HUDEP-2 (cell line): ENCODE measurements around the gene FKBP1C.
"Not testable (repeated sequence)": the region's sequence is repeated elsewhere in the genome, so short reads cannot be mapped to it uniquely, and the experiment has no call there.

Experiments used
- DNase-seq, 76 experiments: peaks; one replicate each; lab custom pipeline; 2025; ENCODE audit not compliant: unreplicated experiment in 76 of 76; lab: John Stamatoyannopoulos, UW

Gene FKBP1C

GRCh38 chr6:63211343-63211742, at the start of gene FKBP1C:
Gene FKBP1C (plus strand): TSS chr6:63211469.
- DNase-seq, result not testable (repeated sequence)

DNA sequence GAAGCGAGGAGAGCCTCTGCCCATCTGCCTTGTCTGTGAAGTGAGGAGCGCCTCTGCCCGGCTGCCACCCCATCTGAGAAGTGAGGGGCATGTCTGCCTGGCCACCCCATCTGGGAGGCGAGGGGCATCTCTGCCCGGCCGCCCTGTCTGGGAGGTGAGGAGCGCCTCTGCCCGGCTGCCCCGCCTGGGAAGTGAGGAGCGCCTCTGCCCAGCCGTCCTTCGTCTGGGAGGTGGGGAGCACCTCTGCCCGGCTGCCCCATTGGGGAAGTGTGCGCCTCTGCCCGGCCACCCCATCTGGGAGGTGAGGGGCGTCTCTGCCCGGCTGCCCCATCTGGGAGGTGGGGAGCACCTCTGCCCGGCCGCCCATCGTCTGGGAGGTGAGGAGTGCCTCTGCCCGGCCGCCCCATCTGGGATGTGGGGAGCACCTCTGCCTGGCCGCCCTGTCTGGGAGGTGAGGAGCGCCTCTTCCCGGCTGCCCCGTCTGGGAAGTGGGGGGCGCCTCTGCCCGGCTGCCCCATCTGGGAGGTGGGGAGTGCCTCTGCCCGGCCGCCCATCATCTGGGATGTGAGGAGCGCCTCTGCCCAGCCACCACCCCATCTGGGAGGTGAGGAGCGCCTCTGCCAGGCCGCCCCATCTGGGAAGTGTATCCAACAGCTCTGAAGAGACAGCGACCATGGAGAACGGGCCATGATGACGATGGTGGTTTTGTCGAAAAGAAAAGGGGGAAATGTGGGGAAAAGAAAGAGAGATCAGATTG, 47.0 kb upstream of the FKBP1C start:
- not testable (repeated sequence) for DNase-seq

DNA sequence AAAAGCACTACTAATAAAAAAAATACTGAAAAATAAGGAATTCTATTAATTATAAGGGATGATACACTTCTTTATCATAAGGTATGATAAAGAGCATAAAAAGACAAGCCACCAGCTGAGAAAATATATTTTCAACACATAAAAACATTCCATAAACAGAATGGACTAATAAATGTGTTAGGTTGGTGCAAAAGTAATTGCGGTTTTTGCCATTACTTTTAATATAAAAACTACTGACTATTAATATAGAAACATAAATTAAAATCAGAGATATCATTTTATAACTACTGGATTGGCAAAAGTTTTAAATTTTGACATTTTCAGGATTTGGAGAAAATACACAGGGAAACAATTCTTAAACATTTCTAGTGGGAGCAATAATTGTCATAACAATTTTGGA, 37.1 kb upstream of the FKBP1C start:
- DNase-seq, result no peak

DNA sequence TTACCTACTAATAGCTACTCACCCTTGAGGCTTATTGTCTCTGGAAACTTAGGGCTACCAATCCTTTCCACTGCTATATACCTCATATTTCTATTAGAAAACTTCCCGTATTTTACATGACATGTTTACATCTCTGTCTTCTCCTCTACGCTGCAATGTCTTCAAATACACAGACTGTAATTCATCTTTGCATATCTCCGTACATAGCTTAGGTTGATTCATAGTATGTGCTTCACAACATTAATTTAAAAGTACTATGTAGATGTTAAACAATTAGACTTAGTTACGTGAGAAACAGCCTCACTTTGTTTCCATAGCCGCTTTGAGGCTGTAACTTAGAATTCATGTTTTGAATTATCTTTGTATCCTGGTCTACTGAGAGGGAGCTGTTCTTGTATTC, 35.1 kb upstream of the FKBP1C start:
- DNase-seq, result no peak

GRCh38 chr6:63180367-63180766, 30.9 kb upstream of the FKBP1C start:
- DNase-seq, result no peak

DNA sequence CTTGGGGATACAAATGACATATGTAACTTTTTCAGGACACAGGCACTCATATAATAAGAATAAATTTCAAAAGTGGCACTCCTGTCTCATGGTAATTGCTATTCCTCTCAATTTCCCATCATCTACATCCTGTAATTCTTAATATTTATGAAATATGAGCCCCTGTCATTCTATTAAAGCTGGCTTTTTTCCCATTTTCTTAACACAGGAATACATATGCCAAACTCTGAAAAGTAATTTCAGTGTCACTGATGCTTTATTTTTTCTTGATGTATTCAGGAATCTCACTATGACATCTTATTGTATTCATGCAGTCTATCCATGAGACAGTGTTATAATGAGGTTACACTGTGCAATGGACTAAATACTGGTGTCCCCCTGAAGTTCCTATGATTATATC, 24.3 kb upstream of the FKBP1C start:
- DNase-seq, result no peak

GRCh38 chr6:63188828-63189227, 22.4 kb upstream of the FKBP1C start:
- DNase-seq, result no peak

GRCh38 chr6:63193324-63193723, 17.9 kb upstream of the FKBP1C start:
- no peak for DNase-seq

- DNase-seq, result no peak
These were observed 13.5 kb upstream of the FKBP1C start for GRCh38 chr6:63197741-63198140.

GRCh38 chr6:63213325-63213724, 2.1 kb downstream of the FKBP1C start:
- no peak for DNase-seq

GRCh38 chr6:63214816-63215215, 3.5 kb downstream of the FKBP1C start:
- no peak for DNase-seq

GRCh38 chr6:63224179-63224578, 12.9 kb downstream of the FKBP1C start:
- no peak for DNase-seq

DNA sequence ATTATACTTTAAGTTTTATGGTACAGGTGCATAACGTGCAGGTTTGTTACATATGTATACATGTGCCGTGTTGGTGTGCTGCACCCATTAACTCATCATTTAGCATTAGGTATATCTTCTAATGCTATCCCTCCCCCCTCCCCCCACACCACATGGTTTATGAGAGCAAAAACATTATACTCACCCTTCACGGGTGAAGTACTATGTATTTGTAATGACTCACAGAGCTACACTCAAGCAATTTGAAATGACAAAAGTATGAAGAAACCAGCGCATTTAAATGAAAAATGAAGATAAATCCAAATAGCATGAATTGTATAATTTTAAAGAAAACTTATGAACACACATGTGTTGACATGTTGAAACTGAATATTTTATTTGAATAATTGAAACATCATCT, 14.7 kb downstream of the FKBP1C start:
- DNase-seq, result not testable (repeated sequence)

DNA sequence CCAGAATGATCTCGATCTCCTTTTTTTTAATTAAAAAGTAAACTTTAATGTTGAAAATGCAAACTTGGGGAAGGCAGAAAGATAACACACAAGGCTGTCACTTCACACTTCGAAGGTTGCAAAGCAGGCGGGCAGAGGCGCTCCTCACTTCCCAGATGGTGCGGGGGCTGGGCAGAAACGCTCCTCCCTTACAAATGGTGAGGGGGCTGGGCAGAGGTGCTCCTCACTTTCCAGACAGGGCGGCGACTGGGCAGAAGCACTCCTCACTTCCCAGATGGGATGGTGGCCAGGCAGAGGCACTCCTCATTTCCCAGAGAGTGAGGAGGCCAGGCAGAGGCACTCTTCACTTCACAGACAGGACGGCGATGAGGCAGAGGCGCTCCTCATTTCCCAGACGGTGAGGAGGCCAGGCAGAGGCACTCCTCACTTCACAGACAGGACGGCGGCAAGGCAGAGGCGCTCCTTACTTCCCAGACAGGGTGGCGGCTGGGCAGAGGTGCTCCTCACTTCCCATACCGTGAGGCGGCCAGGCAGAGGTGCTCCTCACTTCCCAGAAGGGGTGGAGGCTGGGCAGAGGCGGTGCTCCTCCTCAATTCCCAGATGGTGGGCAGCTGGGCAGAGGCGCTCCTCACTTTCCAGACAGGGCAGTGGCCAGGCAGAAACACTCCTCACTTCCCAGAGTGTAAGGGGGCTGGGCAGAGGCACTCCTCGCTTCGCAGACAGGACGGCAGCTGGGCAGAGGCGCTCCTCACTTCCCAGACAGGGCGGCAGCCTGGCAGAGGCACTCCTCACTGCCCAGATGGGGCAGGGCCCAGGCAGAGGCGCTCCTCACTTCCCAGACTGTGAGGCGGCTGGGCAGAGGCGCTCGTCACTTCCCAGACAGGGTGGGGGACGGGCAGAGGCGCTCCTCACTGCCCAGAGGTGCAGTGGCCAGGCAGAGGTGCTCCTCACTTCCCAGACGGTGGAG, 16.9 kb downstream of the FKBP1C start:
- not testable (repeated sequence) for DNase-seq

- DNase-seq, result not testable (repeated sequence)
These were observed 18.8 kb downstream of the FKBP1C start for GRCh38 chr6:63230027-63230426.

- not testable (repeated sequence) for DNase-seq
These were observed 19.2 kb downstream of the FKBP1C start for GRCh38 chr6:63230511-63230910.

- no peak for DNase-seq
These were observed 25.1 kb downstream of the FKBP1C start for GRCh38 chr6:63236398-63236817.

GRCh38 chr6:63245420-63245819, 34.2 kb downstream of the FKBP1C start:
- DNase-seq, result no peak

DNA sequence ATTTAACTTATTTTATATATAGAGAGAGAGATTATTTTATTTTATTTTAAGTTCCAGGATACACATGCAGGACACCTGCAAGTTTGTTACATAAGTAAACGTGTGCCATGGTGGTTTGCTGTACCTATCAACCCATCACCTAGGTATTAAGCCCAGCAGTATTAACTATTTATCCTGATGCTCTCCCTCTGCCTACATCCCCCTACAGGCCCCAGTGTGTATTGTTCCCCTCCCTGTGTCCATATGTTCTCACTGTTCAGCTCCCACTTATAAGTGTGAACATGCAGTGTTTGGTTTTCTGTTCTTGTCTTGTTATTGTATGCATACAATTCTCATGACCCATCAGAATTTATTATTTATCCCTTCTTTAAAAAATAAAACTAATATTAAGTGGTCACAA, 34.6 kb downstream of the FKBP1C start:
- DNase-seq, result peak in 1 of 76 experiments; percentile 3

GRCh38 chr6:63246581-63246980, 35.3 kb downstream of the FKBP1C start:
- no peak for DNase-seq

DNA sequence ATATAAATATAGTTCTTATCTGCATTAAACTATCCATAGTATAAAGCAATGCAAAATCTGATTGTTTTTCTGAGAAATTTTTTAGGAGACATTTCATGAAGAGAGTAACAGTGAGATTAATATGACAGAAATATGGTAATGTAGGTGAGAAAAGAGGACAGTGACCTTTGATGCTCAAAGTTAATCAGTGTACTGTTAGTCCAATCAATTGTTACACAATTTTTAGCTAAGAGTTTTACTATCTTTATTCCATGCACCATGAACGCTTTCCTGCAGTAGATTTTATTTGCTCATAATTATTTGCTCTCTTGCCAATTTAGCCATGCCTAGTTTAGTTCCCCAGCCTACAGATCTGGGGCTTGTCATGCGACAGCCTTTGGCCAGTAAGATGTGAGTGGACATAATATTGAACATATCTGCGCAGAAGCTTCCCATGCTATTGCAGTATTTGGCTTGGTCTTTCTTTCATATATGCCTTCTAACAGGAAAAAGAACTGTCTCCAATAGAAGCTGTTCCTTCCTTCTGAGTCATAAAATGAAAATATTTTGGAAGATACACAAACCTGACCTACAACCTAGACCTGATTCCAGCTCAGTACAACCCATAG, 38.7 kb downstream of the FKBP1C start:
- DNase-seq, result no peak
